ENCODE data around the gene ARVCF. TPM values are rescaled to one million over a fixed set of nuclear protein-coding genes. Genes with fewer than 3 reads are reported as not detected.

The ARVCF gene
- total and polyA plus RNA-seq, 2 experiments from 2014 or later: 40.3 to 55.5 TPM

- DNase-seq (ENCODE audit: low read depth in 1 of 2, low spot score in 1 of 2): peak in 1 of 2 donors; percentile 21
- Histone ChIP-seq H3K4me3 (no peak overlapping the region), H3K27me3 (no peaks in the 10 kb centered on the region), H3K4me1 (ENCODE audit: low read depth) (peaks cover 42% of the 10 kb centered on the region), H3K27ac (no peak overlapping the region), H3K9me3 (ENCODE audit: low read depth) (no peaks in the 10 kb centered on the region), H3K36me3 (no peaks in the 10 kb centered on the region)
- TF ChIP-seq CTCF (IDR thresholded peaks at IDR 0.05; ENCODE audit: low read depth, low read length): no peak
These were observed 18.2 kb downstream of the ARVCF start for GRCh38 chr22:19998232-19998951.

GRCh38 chr22:19997561-19998231 lies 18.9 kb downstream of the ARVCF start:
- Histone ChIP-seq H3K4me3 (no peak overlapping the region), H3K27ac (no peak overlapping the region), H3K9me3 (ENCODE audit: low read depth) (no peaks in the 10 kb centered on the region), H3K27me3 (no peaks in the 10 kb centered on the region), H3K36me3 (no peaks in the 10 kb centered on the region), H3K4me1 (ENCODE audit: low read depth) (peaks cover 42% of the 10 kb centered on the region)
- no peak for TF ChIP-seq CTCF (IDR thresholded peaks at IDR 0.05; ENCODE audit: low read depth, low read length)
- DNase-seq (ENCODE audit: low read depth in 1 of 2, low spot score in 1 of 2): no peak

GRCh38 chr22:19996694-19997384 lies 19.8 kb downstream of the ARVCF start:
- H3K9me3 ChIP-seq (ENCODE audit: low read depth): no peaks in the 10 kb centered on the region
- TF ChIP-seq CTCF (IDR thresholded peaks at IDR 0.05; ENCODE audit: low read depth, low read length): no peak
- DNase-seq (ENCODE audit: low read depth in 1 of 2, low spot score in 1 of 2): no peak
- peaks cover 34% of the 10 kb centered on the region for H3K4me1 ChIP-seq (ENCODE audit: low read depth)
- no peak overlapping the region for H3K27ac ChIP-seq
- no peak overlapping the region for H3K4me3 ChIP-seq
- no peaks in the 10 kb centered on the region for H3K27me3 ChIP-seq
- no peaks in the 10 kb centered on the region for H3K36me3 ChIP-seq

GRCh38 chr22:19995611-19996339 lies 20.8 kb downstream of the ARVCF start:
- Histone ChIP-seq H3K27ac (no peak overlapping the region), H3K4me1 (ENCODE audit: low read depth) (peaks cover 29% of the 10 kb centered on the region)

More at GRCh38 chr22:19995611-19996339, 20.8 kb downstream of the ARVCF start:
- no peaks in the 10 kb centered on the region for H3K9me3 ChIP-seq (ENCODE audit: low read depth)
- no peaks in the 10 kb centered on the region for H3K36me3 ChIP-seq
- no peak for TF ChIP-seq CTCF (IDR thresholded peaks at IDR 0.05; ENCODE audit: low read depth, low read length)
- peak in 1 of 2 donors; percentile 84 for DNase-seq (ENCODE audit: low read depth in 1 of 2, low spot score in 1 of 2)
- no peaks in the 10 kb centered on the region for H3K27me3 ChIP-seq
- no peak overlapping the region for H3K4me3 ChIP-seq
